ENCODE results near the gene NDUFAF8.

NDUFAF8 gene

GRCh38 chr17:81289627-81290026 is 50.5 kb downstream of the NDUFAF8 start:
- no peak for DNase-seq (ENCODE audit: low spot score)
- TF ChIP-seq CTCF (IDR thresholded peaks at IDR 0.05; ENCODE audit: extremely low read depth, insufficient read depth, missing control alignments), result no peak
- in situ Hi-C loops (cut with MboI; ENCODE audit: low pct_unique_long_range_greater_than_20kb, low sequenced_read_pairs, unreplicated experiment), result no loop called here

- in situ Hi-C loops (cut with MboI; ENCODE audit: low pct_unique_long_range_greater_than_20kb, low sequenced_read_pairs, unreplicated experiment), result no loop called here
- no peak for DNase-seq (ENCODE audit: low spot score)
- no peak for TF ChIP-seq CTCF (IDR thresholded peaks at IDR 0.05; ENCODE audit: extremely low read depth, insufficient read depth, missing control alignments)
These were observed 51.1 kb downstream of the NDUFAF8 start for GRCh38 chr17:81290230-81290629.

Data from GM13977 (cell line).